Measurements from ENCODE around the gene CLEC4G. TPM values are rescaled to one million over a fixed set of nuclear protein-coding genes. Genes with fewer than 3 reads are reported as not detected.

CLEC4G gene
- polyA plus RNA-seq, 1 donor (not counting 4 experiments of a cell fraction or from before 2014, with no cell fraction given), result not detected

DNA sequence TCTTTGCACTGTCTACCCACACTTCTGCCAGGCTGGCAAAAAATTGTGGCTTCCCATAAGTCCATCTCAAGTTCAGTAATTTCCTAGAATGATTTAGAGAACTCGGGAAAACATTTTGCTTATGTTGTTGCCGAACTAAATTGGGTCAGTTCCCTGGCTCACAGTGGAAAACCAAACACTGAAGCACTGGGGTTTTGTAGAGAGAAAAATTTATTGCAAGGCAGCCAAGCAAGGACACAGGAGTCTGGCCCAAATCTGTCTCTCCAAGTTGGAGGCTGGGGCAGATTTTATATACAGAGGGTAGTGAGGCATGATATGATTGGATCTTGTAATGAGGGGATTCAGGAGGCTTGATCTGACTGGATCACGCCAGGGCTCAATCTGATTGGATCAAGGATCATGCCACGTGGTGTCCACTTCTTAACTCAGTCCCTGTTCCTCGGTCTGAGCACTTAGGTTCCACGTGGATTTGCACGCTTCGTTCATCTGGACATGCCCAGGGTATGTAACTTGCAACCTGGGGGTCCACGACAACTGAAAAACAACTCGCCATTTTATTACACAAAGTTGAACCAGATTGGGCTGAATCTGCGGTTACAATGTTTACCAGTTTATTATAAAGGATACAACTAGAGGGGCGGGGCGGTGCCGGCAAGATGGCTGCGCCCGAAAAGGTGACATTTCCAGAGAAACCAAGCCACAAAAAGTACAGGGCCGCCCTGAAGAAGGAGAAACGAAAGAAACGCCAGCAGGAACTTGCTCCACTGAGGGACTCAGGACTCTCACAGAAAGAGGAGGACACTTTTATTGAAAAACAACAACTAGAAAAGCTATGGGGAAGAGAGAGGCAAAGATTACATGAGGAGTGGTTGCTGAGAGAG, 8.1 kb upstream of the CLEC4G start:
- Histone ChIP-seq H3K79me2 (ENCODE audit: control insufficient read depth, insufficient read depth, low read length) (no peaks in the 10 kb centered on the region), H3K36me3 (ENCODE audit: control insufficient read depth in 2 of 2, extremely low read depth in 1 of 2, insufficient read depth in 2 of 2, low read length in 2 of 2) (no peaks in the 10 kb centered on the region), H3K9me3 (ENCODE audit: control insufficient read depth, low read depth, low read length) (no peaks in the 10 kb centered on the region), H3K4me1 (ENCODE audit: control insufficient read depth, extremely low read depth, insufficient read depth, low read length) (no peaks in the 10 kb centered on the region), H4K20me1 (ENCODE audit: control insufficient read depth, extremely low read depth, insufficient read depth, low read length) (no peaks in the 10 kb centered on the region), H3K9me1 (ENCODE audit: control insufficient read depth, extremely low read depth, insufficient read depth, low read length) (no peaks in the 10 kb centered on the region), H3K4me2 (ENCODE audit: control insufficient read depth, extremely low read depth, insufficient read depth, low read depth, low read length) (no peak overlapping the region), H3K4me3 (ENCODE audit: control insufficient read depth in 2 of 3, extremely low read depth in 1 of 3, insufficient read depth in 2 of 3, low read depth in 1 of 3, low read length in 3 of 3) (no peak overlapping the region), H2AFZ (ENCODE audit: control insufficient read depth, low read length) (no peak overlapping the region), H3K9ac (ENCODE audit: control insufficient read depth, extremely low read depth, insufficient read depth, low read length) (no peak overlapping the region), H3K27me3 (ENCODE audit: control insufficient read depth, extremely low read depth, insufficient read depth, low read length) (no peaks in the 10 kb centered on the region), H3K27ac (ENCODE audit: control insufficient read depth, insufficient read depth, low read length) (no peak overlapping the region)
- DNase-seq (ENCODE audit: low read depth, low spot score) (no peak), FAIRE-seq (no peak)
- dilution Hi-C loops (cut with MboI; ENCODE audit: extremely low pct_ligation_motif_present, low sequenced_read_pairs), result no loop called here
- TF ChIP-seq EZH2 (IDR thresholded peaks at IDR 0.05; ENCODE audit: low read length), result no peak
- TF ChIP-seq, protein P1, sequence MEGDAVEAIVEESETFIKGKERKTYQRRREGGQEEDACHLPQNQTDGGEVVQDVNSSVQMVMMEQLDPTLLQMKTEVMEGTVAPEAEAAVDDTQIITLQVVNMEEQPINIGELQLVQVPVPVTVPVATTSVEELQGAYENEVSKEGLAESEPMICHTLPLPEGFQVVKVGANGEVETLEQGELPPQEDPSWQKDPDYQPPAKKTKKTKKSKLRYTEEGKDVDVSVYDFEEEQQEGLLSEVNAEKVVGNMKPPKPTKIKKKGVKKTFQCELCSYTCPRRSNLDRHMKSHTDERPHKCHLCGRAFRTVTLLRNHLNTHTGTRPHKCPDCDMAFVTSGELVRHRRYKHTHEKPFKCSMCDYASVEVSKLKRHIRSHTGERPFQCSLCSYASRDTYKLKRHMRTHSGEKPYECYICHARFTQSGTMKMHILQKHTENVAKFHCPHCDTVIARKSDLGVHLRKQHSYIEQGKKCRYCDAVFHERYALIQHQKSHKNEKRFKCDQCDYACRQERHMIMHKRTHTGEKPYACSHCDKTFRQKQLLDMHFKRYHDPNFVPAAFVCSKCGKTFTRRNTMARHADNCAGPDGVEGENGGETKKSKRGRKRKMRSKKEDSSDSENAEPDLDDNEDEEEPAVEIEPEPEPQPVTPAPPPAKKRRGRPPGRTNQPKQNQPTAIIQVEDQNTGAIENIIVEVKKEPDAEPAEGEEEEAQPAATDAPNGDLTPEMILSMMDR (optimal IDR thresholded peaks at IDR 0.05 in 1 of 3, IDR thresholded peaks at IDR 0.05 in 1 of 3, conservative IDR thresholded peaks at IDR 0.05 in 1 of 3; ENCODE audit: extremely low read depth in 1 of 3, insufficient read depth in 2 of 3, low read length in 3 of 3), result no peak

DNA sequence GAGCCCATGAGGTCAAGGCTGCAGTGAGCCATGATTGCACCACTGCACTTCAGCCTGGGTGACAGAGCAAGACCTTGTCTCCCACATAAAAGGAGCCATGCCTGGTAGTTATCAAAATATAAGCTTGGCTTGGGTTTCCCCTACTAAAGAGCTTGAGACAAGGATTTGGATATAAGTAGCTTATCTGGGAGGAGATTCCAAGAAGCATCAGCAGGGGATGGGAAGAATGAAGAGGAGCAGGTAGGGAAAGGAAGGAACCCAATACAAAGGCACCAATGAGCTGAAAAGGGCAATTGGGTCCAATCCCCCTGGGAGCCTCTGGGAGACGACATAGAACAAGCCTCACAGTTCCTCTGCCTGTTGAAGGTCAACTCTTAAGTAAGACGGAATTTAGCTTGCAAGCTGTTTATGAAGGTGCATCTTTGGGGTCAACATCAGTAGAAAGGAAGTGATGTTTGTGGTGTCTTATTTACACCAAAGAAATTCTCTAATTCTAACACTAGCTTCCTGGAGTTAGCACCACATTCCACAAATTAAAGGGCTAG, 7.4 kb upstream of the CLEC4G start:
- Histone ChIP-seq H3K36me3 (ENCODE audit: control insufficient read depth in 2 of 2, extremely low read depth in 1 of 2, insufficient read depth in 2 of 2, low read length in 2 of 2) (no peaks in the 10 kb centered on the region), H3K9me3 (ENCODE audit: control insufficient read depth, low read depth, low read length) (no peaks in the 10 kb centered on the region), H3K9ac (ENCODE audit: control insufficient read depth, extremely low read depth, insufficient read depth, low read length) (no peak overlapping the region), H4K20me1 (ENCODE audit: control insufficient read depth, extremely low read depth, insufficient read depth, low read length) (no peaks in the 10 kb centered on the region), H3K27ac (ENCODE audit: control insufficient read depth, insufficient read depth, low read length) (no peak overlapping the region), H3K79me2 (ENCODE audit: control insufficient read depth, insufficient read depth, low read length) (no peaks in the 10 kb centered on the region), H3K4me3 (ENCODE audit: control insufficient read depth in 2 of 3, extremely low read depth in 1 of 3, insufficient read depth in 2 of 3, low read depth in 1 of 3, low read length in 3 of 3) (no peak overlapping the region), H3K4me2 (ENCODE audit: control insufficient read depth, extremely low read depth, insufficient read depth, low read depth, low read length) (no peak overlapping the region), H3K4me1 (ENCODE audit: control insufficient read depth, extremely low read depth, insufficient read depth, low read length) (no peaks in the 10 kb centered on the region), H2AFZ (ENCODE audit: control insufficient read depth, low read length) (no peak overlapping the region), H3K9me1 (ENCODE audit: control insufficient read depth, extremely low read depth, insufficient read depth, low read length) (no peaks in the 10 kb centered on the region), H3K27me3 (ENCODE audit: control insufficient read depth, extremely low read depth, insufficient read depth, low read length) (no peaks in the 10 kb centered on the region)
- TF ChIP-seq EZH2 (IDR thresholded peaks at IDR 0.05; ENCODE audit: low read length), result no peak
- TF ChIP-seq, protein P1 (optimal IDR thresholded peaks at IDR 0.05 in 1 of 3, IDR thresholded peaks at IDR 0.05 in 1 of 3, conservative IDR thresholded peaks at IDR 0.05 in 1 of 3; ENCODE audit: extremely low read depth in 1 of 3, insufficient read depth in 2 of 3, low read length in 3 of 3), result no peak
- DNase-seq (ENCODE audit: low read depth, low spot score), result no peak
- FAIRE-seq, result no peak
- dilution Hi-C loops (cut with MboI; ENCODE audit: extremely low pct_ligation_motif_present, low sequenced_read_pairs), result no loop called here

Measured in keratinocyte (primary cell).